ENCODE data around the gene RHBDL1.

RHBDL1 gene

GRCh38 chr16:684071-684794 is 8.8 kb downstream of the RHBDL1 start, which contains the start of gene JMJD8 (continued):
- TF ChIP-seq ZSCAN16 (tag by site-specific recombination; IDR thresholded peaks at IDR 0.05) = no peak

- ChIA-PET CTCF (interaction anchor here (1.8 kb wide), 1 partner anchor 27 kb away, joined by 3 read pairs; no protein-coding TSS in a partner anchor), POLR2A (interaction anchor here (1.0 to 1.4 kb wide), 7 partner anchors 10 to 450 kb away, joined by 3 to 9 read pairs (median 4); partner anchors contain the start of genes CCDC78, FAM234A, HAGHL and RHBDL1)
- no peak overlapping the region; the same call in 1 of the 2 replicates for H3K27ac ChIP-seq (ENCODE audit: extremely low read depth, low read depth, low read length)
- H3K4me3 ChIP-seq (ENCODE audit: low read depth, low read length) = no peak overlapping the region
- peaks cover 3 to 72% of the 10 kb centered on the region in 2 experiments; a peak in 1 of 3 replicates for H3K36me3 ChIP-seq (ENCODE audit: control insufficient read depth in 2 of 2, insufficient read depth in 1 of 2, low read length in 2 of 2)
- peaks cover 9% of the 10 kb centered on the region; the same call in 1 of the 2 replicates for H3K4me1 ChIP-seq (ENCODE audit: control insufficient read depth, insufficient read depth, low read length)
- H3K9me3 ChIP-seq (ENCODE audit: control insufficient read depth, insufficient read depth, low read depth, low read length) = no peaks in the 10 kb centered on the region
- TF ChIP-seq ZNF513 (tag by site-specific recombination; IDR thresholded peaks at IDR 0.05) (no peak), YY2 (tag by site-specific recombination; IDR thresholded peaks at IDR 0.05) (no peak), ZNF223 (tag by site-specific recombination; IDR thresholded peaks at IDR 0.05) (no peak), BCL11B (tag by site-specific recombination; IDR thresholded peaks at IDR 0.05; ENCODE audit: low read depth) (no peak), ZFP41 (tag by site-specific recombination; IDR thresholded peaks at IDR 0.05; ENCODE audit: borderline replicate concordance) (no peak), ZNF148 (tag by site-specific recombination; IDR thresholded peaks at IDR 0.05; ENCODE audit: borderline replicate concordance) (no peak), ZNF133 (tag by site-specific recombination; IDR thresholded peaks at IDR 0.05) (no peak), ZNF501 (tag by site-specific recombination; IDR thresholded peaks at IDR 0.05) (no peak), ZNF639 (tag by site-specific recombination; IDR thresholded peaks at IDR 0.05) (no peak), ZFP69B (tag by site-specific recombination; IDR thresholded peaks at IDR 0.05) (no peak), PATZ1 (tag by site-specific recombination; IDR thresholded peaks at IDR 0.05) (no peak), YY1 (tag by site-specific recombination; IDR thresholded peaks at IDR 0.05) (no peak), AEBP2 (tag by site-specific recombination; IDR thresholded peaks at IDR 0.05; ENCODE audit: borderline replicate concordance) (no peak), GLIS2 (tag by site-specific recombination; IDR thresholded peaks at IDR 0.05) (no peak), SCRT2 (tag by site-specific recombination; IDR thresholded peaks at IDR 0.05) (peak; percentile 93), ZNF114 (tag by site-specific recombination; IDR thresholded peaks at IDR 0.05) (no peak), ZSCAN30 (tag by site-specific recombination; IDR thresholded peaks at IDR 0.05) (no peak), ZNF366 (tag by site-specific recombination; conservative IDR thresholded peaks at IDR 0.05) (no peak), HOXC10 (CRISPR knock-in tag; IDR thresholded peaks at IDR 0.05) (no peak), MYNN (tag by site-specific recombination; IDR thresholded peaks at IDR 0.05; ENCODE audit: borderline replicate concordance) (no peak), ZNF146 (tag by site-specific recombination; IDR thresholded peaks at IDR 0.05) (no peak), ZNF274 (IDR thresholded peaks at IDR 0.05; ENCODE audit: low read length) (no peak), ZNF274 (tag by site-specific recombination; IDR thresholded peaks at IDR 0.05; ENCODE audit: borderline replicate concordance) (no peak)
Observed at GRCh38 chr16:684961-685696, 9.7 kb downstream of the RHBDL1 start.
